ENCODE results near the gene RABGAP1L. TPM values are rescaled to one million over a fixed set of nuclear protein-coding genes. Genes with fewer than 3 reads are reported as not detected.

RABGAP1L gene
- total and polyA plus RNA-seq, 2 of the 8 experiments (the other 6 are each of a cell fraction or from before 2014, with no cell fraction given), result 33.3 to 156 TPM

DNA sequence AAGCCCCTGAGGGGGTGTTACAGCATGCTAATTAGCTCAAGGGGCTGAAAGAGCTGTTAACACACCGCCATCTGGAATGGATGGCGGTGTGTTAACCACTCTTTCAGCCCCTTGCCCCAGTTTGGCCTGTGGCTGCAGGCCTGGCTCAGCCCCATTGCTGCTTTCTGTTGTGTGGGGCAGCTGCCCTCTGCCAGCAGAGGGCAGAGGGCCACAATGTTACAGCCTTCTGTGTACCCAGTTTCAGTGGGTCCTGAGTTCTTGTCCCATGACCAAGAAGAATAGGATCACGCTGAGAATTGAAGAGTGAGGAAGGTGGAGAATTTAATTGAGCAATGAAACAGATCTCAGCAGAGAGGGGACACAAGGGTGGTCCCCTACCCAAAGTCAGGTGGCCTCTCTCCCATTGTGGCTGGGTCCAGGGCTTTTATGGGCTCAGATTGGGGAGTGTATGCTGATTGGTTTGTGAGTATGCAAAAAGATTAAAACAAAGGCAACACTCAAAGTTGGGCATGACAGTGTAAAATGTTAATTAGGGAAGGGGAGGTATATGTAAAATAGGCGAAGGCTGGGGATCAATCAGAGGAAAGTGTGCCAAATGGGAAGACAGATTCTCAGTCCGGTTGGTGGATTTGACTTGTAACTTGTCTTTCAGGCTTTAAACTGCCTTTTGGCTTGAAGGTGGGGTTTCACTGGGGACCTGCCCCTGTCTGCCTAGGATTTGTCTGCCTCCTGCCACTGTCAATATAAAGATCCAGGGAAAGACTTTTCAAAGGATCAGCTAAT is 142.2 kb downstream of the RABGAP1L start:
- H3K9ac ChIP-seq (replicated peaks in 1 of 4; ENCODE audit: extremely low read depth in 1 of 4, low read depth in 3 of 4, low read length in 3 of 4), result no peak overlapping the region
- H3K18ac ChIP-seq (ENCODE audit: extremely low read depth, low read length), result no peak overlapping the region
- ChIA-PET CTCF (ENCODE audit: partially characterized antibody) (interaction anchor here (1.4 kb wide), 1 partner anchor 39 kb away, joined by 3 read pairs; no protein-coding TSS in a partner anchor), POLR2A (ENCODE audit: partially characterized antibody) (no interaction called here)
- peaks cover 0 to 5% (median 0%) of the 10 kb centered on the region in 4 experiments; a peak in 4 of 7 replicates for H3K4me1 ChIP-seq (replicated peaks in 1 of 4; ENCODE audit: control insufficient read depth in 3 of 4, insufficient read depth in 4 of 4, low read length in 3 of 4)
- no peak overlapping the region for H2AK5ac ChIP-seq (ENCODE audit: low read depth, low read length)
- no peak overlapping the region for H3K14ac ChIP-seq (ENCODE audit: insufficient read length)
- WGBS, 2 experiments (ENCODE audit: extremely low coverage in 1 of 2, insufficient coverage in 1 of 2, insufficient read length in 1 of 2, insufficient replicate concordance in 2 of 2, low coverage in 1 of 2, low lambda C conversion rate in 2 of 2, missing lambda C conversion rate in 1 of 2), result 72% methylated on average over 5 of the region's 5 CpGs; no CpG with 5 or more reads in 1 of the 2 experiments
- H4K8ac ChIP-seq (ENCODE audit: extremely low read depth, insufficient read depth, low read length), result no peak overlapping the region
- no peak overlapping the region for H3K4ac ChIP-seq (replicated peaks; ENCODE audit: insufficient read length, low read depth, low read length)
- no peaks in the 10 kb centered on the region for H3K27me3 ChIP-seq (replicated peaks in 1 of 4; ENCODE audit: control insufficient read depth in 3 of 4, extremely low read depth in 1 of 4, insufficient read depth in 3 of 4, low read length in 3 of 4)
- no peak overlapping the region for H3K23ac ChIP-seq (ENCODE audit: insufficient read length)
- H3K36me3 ChIP-seq (ENCODE audit: control insufficient read depth in 2 of 4, insufficient read depth in 4 of 4, low read length in 3 of 4), result no peaks in the 10 kb centered on the region
- H2BK5ac ChIP-seq (ENCODE audit: low read depth, low read length), result no peak overlapping the region
- no peak overlapping the region for H3K4me2 ChIP-seq (ENCODE audit: insufficient read depth in 1 of 2, low read depth in 2 of 2, low read length in 2 of 2)
- no peaks in the 10 kb centered on the region for H3K9me3 ChIP-seq (ENCODE audit: insufficient read depth in 2 of 2, low read depth in 1 of 2, low read length in 1 of 2)
- no peak overlapping the region for H3K4me3 ChIP-seq (ENCODE audit: extremely low read depth in 1 of 4, insufficient read depth in 2 of 4, low read depth in 3 of 4, low read length in 4 of 4)
- FAIRE-seq, result peak; percentile 68
- no peak overlapping the region for H2BK12ac ChIP-seq (ENCODE audit: low read depth, low read length)
- no peaks in the 10 kb centered on the region for H3K79me1 ChIP-seq (ENCODE audit: low read depth, low read length)
- no peak overlapping the region for H4K91ac ChIP-seq (replicated peaks; ENCODE audit: insufficient read length, low read length)
- H4K20me1 ChIP-seq (replicated peaks in 1 of 2; ENCODE audit: control insufficient read depth in 1 of 2, insufficient read depth in 2 of 2, low read length in 2 of 2), result no peaks in the 10 kb centered on the region
- peak overlapping the region; percentile 35; the same call in 1 of the 2 replicates for H3K27ac ChIP-seq (ENCODE audit: low read depth, low read length)
- H2BK15ac ChIP-seq (ENCODE audit: low read length), result no peak overlapping the region
- H2AFZ ChIP-seq (ENCODE audit: low read length), result no peak overlapping the region
- DNase-seq (ENCODE audit: low read depth in 1 of 2, low spot score in 2 of 2), result no peak
- no peak overlapping the region for H3K56ac ChIP-seq (replicated peaks; ENCODE audit: insufficient read length, low read depth, low read length)
- H2BK20ac ChIP-seq (ENCODE audit: low read length), result no peak overlapping the region
- H3K79me2 ChIP-seq (ENCODE audit: control insufficient read depth in 1 of 2, insufficient read depth in 2 of 2, low read length in 2 of 2), result no peaks in the 10 kb centered on the region
- H2BK120ac ChIP-seq (replicated peaks; ENCODE audit: low read depth, low read length), result no peak overlapping the region
- H3K23me2 ChIP-seq (ENCODE audit: low read depth, low read length), result no peaks in the 10 kb centered on the region
- H4K5ac ChIP-seq (ENCODE audit: insufficient read length, low read depth, low read length), result no peak overlapping the region
- TF ChIP-seq CEBPB (IDR thresholded peaks at IDR 0.05; ENCODE audit: low read depth, low read length), result 0 out of 2 replicates have a peak, but pooled peaks have one; percentile 10
- TF ChIP-seq TAF1 (IDR thresholded peaks at IDR 0.05; ENCODE audit: low read depth, low read length), result no peak
- TF ChIP-seq TCF12 (IDR thresholded peaks at IDR 0.05; ENCODE audit: low read depth, low read length), result 0 out of 2 replicates have a peak, but pooled peaks have one; percentile 8
- TF ChIP-seq RAD21 (IDR thresholded peaks at IDR 0.05 in 1 of 2, conservative IDR thresholded peaks at IDR 0.05 in 1 of 2; ENCODE audit: low read depth in 2 of 2, low read length in 2 of 2), result peak; percentile 67 to 81
- TF ChIP-seq ASH2L (IDR thresholded peaks at IDR 0.05; ENCODE audit: low read length), result peak; percentile 52
- no peak for TF ChIP-seq GABPA (IDR thresholded peaks at IDR 0.05; ENCODE audit: borderline replicate concordance, insufficient read depth, low read length)
- peak; percentile 47; the same call in 1 of the 2 replicates for TF ChIP-seq BACH1 (IDR thresholded peaks at IDR 0.05; ENCODE audit: low read length)
- TF ChIP-seq, protein P1, sequence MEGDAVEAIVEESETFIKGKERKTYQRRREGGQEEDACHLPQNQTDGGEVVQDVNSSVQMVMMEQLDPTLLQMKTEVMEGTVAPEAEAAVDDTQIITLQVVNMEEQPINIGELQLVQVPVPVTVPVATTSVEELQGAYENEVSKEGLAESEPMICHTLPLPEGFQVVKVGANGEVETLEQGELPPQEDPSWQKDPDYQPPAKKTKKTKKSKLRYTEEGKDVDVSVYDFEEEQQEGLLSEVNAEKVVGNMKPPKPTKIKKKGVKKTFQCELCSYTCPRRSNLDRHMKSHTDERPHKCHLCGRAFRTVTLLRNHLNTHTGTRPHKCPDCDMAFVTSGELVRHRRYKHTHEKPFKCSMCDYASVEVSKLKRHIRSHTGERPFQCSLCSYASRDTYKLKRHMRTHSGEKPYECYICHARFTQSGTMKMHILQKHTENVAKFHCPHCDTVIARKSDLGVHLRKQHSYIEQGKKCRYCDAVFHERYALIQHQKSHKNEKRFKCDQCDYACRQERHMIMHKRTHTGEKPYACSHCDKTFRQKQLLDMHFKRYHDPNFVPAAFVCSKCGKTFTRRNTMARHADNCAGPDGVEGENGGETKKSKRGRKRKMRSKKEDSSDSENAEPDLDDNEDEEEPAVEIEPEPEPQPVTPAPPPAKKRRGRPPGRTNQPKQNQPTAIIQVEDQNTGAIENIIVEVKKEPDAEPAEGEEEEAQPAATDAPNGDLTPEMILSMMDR (IDR thresholded peaks at IDR 0.05; ENCODE audit: control extremely low read depth in 1 of 3, insufficient read depth in 1 of 3, low read depth in 1 of 3, low read length in 3 of 3), result peak; percentile 63 to 69 (median 66)
- TF ChIP-seq, protein P2, sequence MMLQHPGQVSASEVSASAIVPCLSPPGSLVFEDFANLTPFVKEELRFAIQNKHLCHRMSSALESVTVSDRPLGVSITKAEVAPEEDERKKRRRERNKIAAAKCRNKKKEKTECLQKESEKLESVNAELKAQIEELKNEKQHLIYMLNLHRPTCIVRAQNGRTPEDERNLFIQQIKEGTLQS (IDR thresholded peaks at IDR 0.05; ENCODE audit: insufficient read depth, low read depth, low read length), result no peak

Data from H1 (cell line).